Stimulated activated CD8-positive, alpha-beta memory T cell treated with anti-CD3 and anti-CD28 coated beads, Interleukin-15, amount 100 ng/mL, for 1 hour (primary cell): Measurements from ENCODE around the gene TTLL7.
"Not testable (repeated sequence)": the region's sequence is repeated elsewhere in the genome, so short reads cannot be mapped to it uniquely, and the experiment has no call there.

Experiments
- DNase-seq: peaks from one replicate; pipeline ENCODE4 v3.0.0-alpha.2; 2020; ENCODE audit warnings: low read depth

Gene TTLL7

DNA sequence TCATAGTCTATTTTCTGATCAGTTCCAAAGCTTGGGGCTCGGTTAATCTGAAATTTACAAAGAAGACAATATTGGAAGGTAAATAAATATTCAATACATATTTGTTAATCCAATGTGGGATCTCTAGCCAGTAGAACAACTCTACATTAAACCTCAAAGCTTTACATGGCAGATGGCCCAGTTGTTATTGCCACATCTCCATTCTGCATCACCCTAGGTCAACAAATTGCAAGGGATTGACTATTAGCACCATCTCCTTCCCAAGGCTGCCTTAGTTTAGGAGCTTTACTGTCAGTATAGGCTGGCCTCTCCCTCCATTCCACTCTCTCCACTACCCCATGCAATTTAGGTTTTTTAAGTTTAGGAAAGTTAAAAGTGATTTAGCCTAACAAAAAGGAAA lies 69.7 kb downstream of the TTLL7 start:
- no peak for DNase-seq

DNA sequence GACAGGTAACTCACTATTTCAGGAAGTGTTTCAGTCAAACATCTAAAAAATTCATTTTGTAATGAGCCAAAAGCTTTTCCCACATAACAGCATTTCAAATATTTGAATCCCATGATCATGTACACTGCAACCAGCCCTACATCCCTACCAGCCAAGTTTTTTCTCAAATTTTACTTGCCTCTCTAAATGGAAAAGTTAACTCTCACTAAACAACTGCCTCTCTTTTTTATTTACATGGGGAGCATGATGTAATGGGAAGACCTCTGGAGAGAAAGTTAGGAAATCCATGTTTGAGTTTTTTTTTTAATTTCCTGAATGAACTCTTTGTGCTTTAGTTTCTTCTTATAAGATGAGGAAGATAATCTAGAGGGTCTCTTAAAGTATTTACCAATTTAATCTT lies 70.5 kb downstream of the TTLL7 start:
- no peak for DNase-seq

- no peak for DNase-seq
Observed at GRCh38 chr1:83927701-83928100, 71.2 kb downstream of the TTLL7 start.

GRCh38 chr1:83927061-83927460 lies 71.9 kb downstream of the TTLL7 start:
- no peak for DNase-seq

- DNase-seq = no peak
Observed at GRCh38 chr1:83923553-83923952, 75.4 kb downstream of the TTLL7 start.

DNA sequence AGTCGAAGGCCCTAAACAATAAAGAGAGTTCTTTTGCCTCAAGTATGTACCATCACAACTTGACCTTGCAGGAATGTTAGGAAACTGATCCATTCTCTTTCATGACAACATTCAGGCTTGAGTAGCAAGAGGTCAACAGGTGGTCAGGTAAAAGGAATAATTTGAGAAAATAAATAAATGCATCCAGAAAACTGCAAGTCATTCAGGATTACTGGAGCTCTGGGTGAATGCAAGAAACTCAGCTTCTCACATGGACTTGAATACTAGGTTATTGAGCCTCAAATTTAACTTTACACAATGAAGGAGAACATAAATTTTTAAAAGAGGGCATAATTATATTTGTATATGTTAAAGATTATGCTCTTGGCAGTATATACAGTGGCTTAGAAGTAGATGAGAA lies 76.5 kb downstream of the TTLL7 start:
- DNase-seq = no peak

DNA sequence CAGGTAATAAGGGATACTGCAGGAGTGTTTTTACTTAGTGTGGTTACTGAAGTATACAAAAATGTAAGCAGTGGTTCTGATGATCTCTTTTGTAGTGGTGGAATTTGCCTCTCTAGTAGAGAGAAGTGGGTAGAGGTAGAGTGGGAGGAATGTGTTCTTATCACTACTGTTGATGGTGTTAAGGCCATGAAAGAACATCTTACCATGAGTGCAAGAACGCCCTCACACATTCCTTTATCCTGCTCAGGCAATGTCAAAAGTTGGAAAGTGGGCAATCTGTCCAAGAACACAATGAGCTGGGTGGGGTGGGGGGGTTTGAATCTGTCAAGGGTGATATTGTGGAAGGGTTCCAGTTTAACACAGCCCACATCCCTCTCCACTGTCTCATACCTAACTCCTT lies 78.6 kb downstream of the TTLL7 start:
- no peak for DNase-seq

DNA sequence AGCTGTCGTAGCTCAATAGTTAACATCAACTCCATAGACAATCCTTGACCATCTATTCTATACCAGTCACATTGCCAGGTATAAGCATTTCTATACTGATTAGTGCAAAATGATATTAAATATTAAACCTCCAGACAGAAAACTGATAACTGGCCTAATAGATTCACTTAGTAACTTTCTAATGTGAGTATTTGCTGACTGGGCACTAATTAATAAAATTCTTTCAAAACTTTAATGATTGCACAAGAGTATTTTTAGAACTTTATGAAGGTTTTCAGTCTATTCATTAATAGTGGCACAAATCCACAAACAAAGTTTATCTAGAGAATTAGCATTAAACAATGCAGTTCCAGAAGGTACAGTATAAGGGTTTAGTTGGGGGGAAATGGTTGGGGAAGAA lies 79.1 kb downstream of the TTLL7 start:
- DNase-seq = no peak

DNA sequence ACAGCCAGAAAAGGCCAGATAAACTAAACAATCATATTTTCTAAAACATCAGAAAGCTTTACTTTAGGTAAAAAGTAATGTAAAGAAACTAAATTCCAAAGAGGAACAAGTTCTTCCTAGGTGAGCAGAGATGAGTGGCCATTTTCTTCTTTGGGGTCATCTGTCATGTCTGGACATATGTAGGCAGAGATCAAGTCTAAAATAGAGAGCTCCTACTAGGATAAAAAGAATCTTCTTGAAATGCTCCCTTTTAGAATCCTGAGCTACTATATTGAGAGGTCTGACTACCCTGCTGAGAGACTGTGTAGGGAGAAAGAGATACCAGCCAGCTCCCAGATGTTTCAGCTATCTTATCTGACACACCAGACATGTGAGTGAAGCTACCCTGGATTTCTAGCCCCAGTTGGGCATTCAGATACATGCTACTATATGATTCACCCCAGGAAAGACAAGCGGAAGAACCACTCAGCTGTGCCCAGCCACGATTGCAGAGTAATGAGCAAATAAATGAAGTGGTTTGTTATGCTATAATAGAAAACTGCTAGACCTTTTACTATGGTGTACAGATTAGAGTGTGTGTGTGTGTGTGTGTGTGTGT lies 80.1 kb downstream of the TTLL7 start:
- no peak for DNase-seq

DNA sequence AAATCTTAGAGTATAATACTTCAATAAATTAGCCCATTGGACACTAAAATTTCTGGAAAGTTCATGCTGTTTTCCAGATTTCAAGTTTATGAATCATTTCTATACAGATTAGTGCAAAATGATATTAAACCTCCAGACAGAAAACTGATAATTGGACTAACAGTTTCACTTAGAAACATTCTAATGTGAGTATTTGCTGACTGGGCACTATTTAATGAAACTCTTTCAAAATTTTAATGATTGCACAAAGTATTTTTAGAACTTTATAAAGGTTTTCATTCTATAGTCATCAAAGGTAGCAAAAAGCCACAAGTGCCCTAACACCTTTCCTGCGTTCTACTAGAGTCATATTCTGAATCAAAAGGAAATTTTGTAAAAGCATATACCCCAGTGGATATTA lies 81.0 kb downstream of the TTLL7 start:
- no peak for DNase-seq

DNA sequence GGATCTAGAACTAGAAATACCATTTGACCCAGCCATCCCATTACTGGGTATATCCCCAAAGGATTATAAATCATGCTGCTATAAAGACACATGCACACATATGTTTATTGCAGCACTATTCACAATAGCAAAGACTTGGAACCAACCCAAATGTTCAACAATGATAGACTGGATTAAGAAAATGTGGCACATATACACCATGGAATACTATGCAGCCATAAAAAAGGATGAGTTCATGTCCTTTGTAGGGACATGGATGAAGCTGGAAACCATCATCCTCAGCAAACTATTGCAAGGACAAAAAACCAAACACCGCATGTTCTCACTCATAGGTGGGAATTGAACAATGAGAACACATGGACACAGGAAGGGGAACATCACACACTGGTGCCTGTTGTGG lies 82.8 kb downstream of the TTLL7 start:
- DNase-seq = not testable (repeated sequence)

- no peak for DNase-seq
Observed at GRCh38 chr1:83912876-83913275, 86.1 kb downstream of the TTLL7 start.

GRCh38 chr1:83910461-83910860 lies 88.5 kb downstream of the TTLL7 start:
- no peak for DNase-seq

- DNase-seq = no peak
Observed at GRCh38 chr1:83909687-83910086, 89.2 kb downstream of the TTLL7 start.

- DNase-seq = no peak
Observed at GRCh38 chr1:83905315-83905907, 93.5 kb downstream of the TTLL7 start.

- DNase-seq = no peak
Observed at GRCh38 chr1:83901547-83902155, 97.3 kb downstream of the TTLL7 start.

- DNase-seq = no peak
Observed at GRCh38 chr1:83900524-83900923, 98.4 kb downstream of the TTLL7 start.

DNA sequence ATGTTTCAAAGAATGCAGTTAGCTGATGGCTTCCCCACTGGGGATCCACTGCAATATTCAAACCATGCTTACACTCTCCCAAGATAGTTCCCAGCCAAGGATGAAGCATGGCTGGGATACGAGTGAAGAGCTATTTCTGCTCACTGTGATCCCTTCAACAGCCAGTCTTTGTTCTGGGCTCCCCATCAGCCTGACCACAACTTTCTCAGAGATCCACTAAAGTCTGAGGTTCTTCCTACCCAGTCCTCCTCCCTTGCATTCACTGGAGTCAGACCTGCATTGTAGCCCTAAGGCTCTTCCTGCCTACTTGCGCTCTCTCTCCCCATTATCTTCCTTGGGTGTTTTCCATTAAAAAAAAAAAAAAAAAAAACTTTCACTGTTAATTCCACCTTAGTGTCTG lies 101.4 kb downstream of the TTLL7 start:
- DNase-seq = no peak

DNA sequence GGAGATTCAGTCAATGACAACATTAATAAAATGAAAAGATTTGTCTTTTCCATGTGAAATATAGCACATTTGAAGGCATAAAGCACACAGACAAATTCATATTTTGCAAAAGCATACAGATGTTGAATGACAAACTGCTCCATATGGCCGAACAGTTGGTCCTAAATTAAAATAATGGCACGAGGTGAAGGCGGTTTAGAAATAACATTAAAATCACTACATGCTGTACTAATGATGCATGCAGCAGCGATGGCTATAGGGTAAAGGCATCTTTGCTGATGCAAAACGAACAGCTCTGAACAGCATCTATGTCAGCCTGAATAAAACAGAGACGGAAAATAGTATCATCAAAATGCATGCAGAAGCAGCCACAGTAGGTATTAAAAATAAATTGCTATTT lies 102.6 kb downstream of the TTLL7 start:
- DNase-seq = no peak

- DNase-seq = no peak
Observed at GRCh38 chr1:83889707-83890106, 109.2 kb downstream of the TTLL7 start.

GRCh38 chr1:83887483-83887882 lies 111.4 kb downstream of the TTLL7 start:
- no peak for DNase-seq

DNA sequence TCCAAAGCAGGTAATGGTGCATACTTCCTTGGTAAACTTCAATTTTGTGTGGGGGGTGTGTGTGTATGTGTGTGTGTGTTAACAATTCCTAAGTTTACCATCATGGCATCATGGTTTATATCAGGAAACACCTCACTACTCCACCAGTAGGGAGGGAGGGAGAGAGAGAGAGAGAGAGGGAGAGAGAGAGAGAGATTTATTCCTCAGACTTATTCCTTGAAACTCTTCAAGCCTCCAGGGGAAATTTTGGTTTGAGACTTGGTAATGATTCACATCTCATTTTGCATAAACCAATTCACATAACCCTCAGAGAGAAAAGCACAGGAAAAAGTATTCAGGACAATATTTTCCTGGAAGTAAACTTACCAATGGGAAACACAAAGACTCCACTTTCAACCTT lies 115.0 kb downstream of the TTLL7 start:
- no peak for DNase-seq

DNA sequence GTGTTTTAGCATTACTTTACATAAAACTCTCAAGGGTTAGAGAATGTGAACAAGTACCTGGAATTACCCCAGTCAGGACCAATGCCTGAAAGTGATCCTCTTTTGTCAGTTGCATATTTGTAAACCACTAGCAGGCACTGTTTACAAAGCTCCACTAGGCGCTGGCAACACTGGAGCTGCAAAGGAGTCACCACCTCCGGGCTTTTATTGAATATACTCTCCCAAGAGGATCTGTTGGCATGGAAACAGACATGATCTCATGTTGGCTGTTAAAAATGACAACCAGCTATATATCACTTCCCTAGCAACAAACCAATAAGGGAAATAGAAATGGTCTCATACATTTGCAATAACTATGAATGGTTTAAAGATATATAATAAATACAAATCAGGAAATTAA lies 116.0 kb downstream of the TTLL7 start:
- DNase-seq = no peak

- DNase-seq = no peak
Observed at GRCh38 chr1:83872515-83872914, 126.4 kb downstream of the TTLL7 start.
